Suppressor macrophage treated with lipopolysaccharide for 1 hour (primary cell): ENCODE results near the gene OGDHL.
"Not testable (repeated sequence)": the region's sequence is repeated elsewhere in the genome, so short reads cannot be mapped to it uniquely, and the experiment has no call there.

ENCODE experiments used
- DNase-seq, 3 donors: peaks; one replicate each; pipeline ENCODE4 v3.0.0-alpha.2; 2020 to 2022

Gene OGDHL

GRCh38 chr10:49738616-49739360, 23.3 kb downstream of the OGDHL start:
- DNase-seq, result no peak

- DNase-seq, result no peak
Observed at GRCh38 chr10:49737474-49738201, 24.5 kb downstream of the OGDHL start.

- no peak for DNase-seq
Observed at GRCh38 chr10:49736564-49737113, 25.5 kb downstream of the OGDHL start.

- no peak for DNase-seq
Observed at GRCh38 chr10:49735848-49736563, 26.1 kb downstream of the OGDHL start.

- no peak for DNase-seq
Observed at GRCh38 chr10:49735161-49735560, 27.0 kb downstream of the OGDHL start.

GRCh38 chr10:49734676-49735075, 27.4 kb downstream of the OGDHL start:
- DNase-seq, result no peak

- no peak for DNase-seq
Observed at GRCh38 chr10:49733866-49734265, 28.3 kb downstream of the OGDHL start.

- DNase-seq, result no peak
Observed at GRCh38 chr10:49726593-49726992, 35.5 kb downstream of the OGDHL start.

GRCh38 chr10:49715157-49715556, 47.0 kb downstream of the OGDHL start:
- DNase-seq, result not testable (repeated sequence)

- no peak for DNase-seq
Observed at GRCh38 chr10:49713266-49713665, 48.9 kb downstream of the OGDHL start.

GRCh38 chr10:49711481-49711880, 50.6 kb downstream of the OGDHL start:
- DNase-seq, result no peak

GRCh38 chr10:49710966-49711365, 51.2 kb downstream of the OGDHL start:
- DNase-seq, result no peak

GRCh38 chr10:49709934-49710333, 52.2 kb downstream of the OGDHL start:
- no peak for DNase-seq

- DNase-seq, result no peak
Observed at GRCh38 chr10:49707585-49707984, 54.5 kb downstream of the OGDHL start.

- no peak for DNase-seq
Observed at GRCh38 chr10:49700997-49701396, 61.1 kb downstream of the OGDHL start.

GRCh38 chr10:49700211-49700610, 61.9 kb downstream of the OGDHL start:
- no peak for DNase-seq

GRCh38 chr10:49698679-49699078, 63.4 kb downstream of the OGDHL start:
- DNase-seq, result no peak

- no peak for DNase-seq
Observed at GRCh38 chr10:49696311-49696710, 65.8 kb downstream of the OGDHL start.

- no peak for DNase-seq
Observed at GRCh38 chr10:49694466-49694865, 67.7 kb downstream of the OGDHL start.

- no peak for DNase-seq
Observed at GRCh38 chr10:49691588-49691987, 70.5 kb downstream of the OGDHL start.

- DNase-seq, result no peak
Observed at GRCh38 chr10:49690698-49691356, 71.3 kb downstream of the OGDHL start.

- DNase-seq, result no peak
Observed at GRCh38 chr10:49689882-49690510, 72.1 kb downstream of the OGDHL start.
